NCI-H1417 (cell line): ENCODE results near the gene ARHGAP24.

Experiments used
- DNase-seq, 3 experiments: peaks; one replicate each; lab custom pipeline; 2025; lab: John Stamatoyannopoulos, UW

The ARHGAP24 gene

DNA sequence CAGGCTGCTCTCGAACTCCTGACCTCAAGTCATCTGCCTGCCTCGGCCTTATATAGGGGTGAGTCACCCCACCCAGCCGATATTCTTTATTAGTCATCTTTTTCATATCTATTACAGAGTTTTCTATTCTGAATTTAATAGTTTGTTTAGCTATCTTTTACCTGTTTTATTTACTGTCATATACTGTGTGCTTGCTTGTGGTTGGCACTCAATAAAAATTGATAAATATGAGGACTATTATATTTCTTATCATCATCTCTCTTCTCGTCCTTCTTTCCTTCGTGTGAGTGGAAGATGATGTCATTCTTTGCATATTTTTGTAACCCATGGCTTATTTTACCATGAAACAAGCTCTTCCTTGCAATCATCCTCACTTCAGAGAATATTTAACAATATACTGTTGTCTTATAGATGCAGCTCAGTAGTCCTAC lies 265.5 kb downstream of the ARHGAP24 start:
- DNase-seq = no peak

DNA sequence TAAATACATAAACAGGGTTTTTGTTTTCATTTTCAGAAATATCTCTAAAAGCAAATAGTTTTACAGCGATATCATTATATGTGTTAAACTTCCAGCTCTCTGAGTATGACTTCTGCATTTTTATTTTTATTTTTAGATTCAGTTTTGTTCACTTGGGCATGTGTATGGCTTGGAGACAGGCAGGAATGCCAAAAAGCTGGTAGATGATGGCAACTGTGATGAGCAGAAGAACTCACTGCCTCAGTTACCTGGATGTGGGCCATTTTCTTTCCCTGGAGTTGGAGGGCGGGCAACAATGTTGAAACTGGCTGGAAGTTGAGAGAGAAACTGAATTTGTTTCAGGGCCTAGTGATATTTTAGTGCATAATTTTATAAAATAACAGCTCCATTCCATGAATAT lies 266.4 kb downstream of the ARHGAP24 start:
- DNase-seq = no peak

DNA sequence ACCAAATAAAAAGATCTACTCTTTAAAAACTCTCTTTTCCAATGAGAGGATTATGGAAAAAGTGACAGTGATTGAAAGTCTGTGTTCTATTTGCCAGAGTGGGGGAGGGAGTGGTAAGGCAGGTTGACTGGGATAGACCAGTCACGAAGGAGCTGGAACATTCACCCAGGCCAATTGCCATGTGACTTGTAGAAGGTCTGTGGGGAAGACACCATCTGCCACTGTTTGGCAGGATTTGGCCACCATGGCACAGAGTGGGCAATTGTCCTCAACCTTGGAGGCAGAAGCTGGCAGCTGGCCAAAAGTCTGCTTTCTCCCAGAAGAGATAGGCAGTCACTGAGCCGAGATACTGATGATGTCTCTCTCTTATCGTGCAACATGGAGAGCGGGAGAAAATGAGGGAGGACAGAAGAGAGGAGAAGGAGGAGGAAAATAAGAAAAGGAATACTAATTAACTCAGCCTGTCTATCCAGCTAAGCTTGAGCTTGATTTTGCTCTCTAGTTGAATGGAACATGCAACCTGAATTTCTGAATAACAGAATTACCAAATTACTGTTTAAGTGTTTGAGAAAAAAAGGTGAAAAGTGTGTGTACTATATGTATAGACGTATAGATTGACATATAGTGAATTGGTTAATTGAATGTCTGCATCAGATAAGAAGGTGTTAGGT lies 267.1 kb downstream of the ARHGAP24 start:
- peak in 2 of 3 experiments; percentile 31 to 42 for DNase-seq

DNA sequence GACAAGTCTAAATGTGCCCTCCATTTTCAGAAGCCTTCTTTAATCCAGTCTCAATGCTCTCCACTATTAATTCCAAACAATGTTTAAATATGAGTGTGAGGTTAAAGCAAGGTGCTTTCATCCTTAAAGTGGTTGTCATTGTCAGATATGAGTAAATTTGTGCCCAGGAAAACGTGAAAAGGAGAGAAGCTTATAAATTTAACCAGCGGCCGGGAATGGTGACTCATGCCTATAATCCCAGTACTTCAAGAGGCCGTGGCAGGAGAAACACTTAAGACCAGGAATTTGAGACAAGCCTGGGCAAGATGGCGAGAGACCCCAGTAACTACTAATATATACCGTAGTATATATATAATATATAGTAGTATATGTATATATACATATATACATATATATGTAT lies 270.0 kb downstream of the ARHGAP24 start:
- peak in 2 of 3 experiments; percentile 14 to 24 for DNase-seq

DNA sequence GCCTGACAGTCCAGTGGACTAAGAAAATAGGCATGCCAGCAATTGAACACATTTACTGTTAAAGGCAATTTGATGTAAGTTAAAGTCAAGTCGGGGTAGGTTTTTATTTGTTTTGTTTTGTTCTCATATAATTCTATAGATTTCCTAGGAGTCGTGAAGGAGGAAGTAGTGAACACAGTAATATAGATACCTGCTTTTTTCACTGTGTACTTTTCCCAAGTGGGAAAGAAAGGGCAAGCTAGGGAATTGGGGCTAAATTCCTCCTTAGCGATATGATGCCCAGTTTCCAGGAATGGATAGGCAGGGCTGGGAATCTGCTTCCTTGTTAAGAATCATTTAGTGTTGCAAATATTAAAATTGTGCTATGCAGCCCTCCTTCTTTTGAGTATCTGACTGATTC lies 271.0 kb downstream of the ARHGAP24 start:
- DNase-seq = no peak

DNA sequence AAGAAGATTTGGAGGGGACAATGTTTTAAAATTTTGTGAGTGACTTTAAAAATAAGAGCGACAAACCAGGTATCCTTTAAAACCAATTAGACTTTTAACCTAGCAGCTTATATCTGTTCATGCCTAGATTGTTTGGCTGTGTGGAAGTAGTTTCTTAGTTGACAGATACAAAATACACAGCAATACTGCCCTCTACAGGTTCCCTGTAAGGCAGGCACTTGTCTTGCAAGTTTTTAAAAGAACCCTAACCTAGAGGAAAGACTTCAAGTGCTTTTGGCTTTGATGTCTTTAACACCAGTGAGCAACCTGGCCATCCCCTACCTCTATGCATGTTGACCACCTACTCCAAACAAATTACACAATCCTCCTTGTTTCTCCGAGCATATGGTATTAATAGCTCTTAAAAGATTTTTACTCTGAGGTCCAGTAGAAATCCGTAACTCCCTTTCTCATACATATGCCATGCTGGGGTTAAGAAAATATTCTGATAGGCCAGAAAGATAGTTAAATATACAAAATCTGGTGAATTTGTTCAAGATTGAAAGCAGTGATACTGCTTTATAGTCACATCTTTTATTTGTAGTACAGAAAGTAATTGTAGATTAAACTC lies 273.0 kb downstream of the ARHGAP24 start:
- peak; percentile 44 to 90 (median 85) for DNase-seq

DNA sequence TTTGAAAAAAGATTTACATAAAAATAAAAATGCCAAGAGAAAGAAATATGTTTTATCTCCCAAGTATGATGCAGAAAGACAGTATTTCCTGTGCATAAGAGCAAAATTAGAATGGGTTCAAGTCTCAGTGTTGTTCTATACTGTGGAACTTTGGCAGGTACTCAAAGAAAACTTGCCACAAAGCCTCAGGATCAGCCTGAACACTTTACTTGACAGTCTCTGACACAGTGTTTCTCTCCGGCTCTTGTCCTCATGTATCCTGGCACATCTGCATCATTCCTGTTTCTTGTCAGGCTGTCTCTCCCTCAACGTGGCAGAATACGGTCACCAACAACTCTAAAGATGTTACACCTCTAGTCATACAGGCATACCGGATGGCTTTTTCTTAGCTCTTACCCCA lies 273.7 kb downstream of the ARHGAP24 start:
- no peak for DNase-seq

DNA sequence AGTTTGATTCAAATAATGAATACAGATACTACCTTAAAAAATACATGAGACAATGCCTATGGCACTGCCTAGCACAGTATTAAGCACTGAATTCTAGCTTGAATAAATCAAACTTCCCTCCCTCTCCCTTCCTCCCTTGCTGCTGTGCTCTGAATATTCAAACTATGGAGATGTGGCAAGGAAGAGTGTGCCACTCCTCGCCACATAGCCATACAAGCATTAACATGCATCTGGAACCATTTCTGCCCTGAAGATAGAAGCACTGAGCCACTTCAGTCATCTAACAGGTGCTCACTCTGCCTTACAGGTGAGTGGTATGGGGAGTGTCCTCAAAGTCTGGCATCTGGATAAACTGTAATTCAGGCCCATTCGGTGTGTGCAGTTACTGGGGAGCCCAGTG lies 276.9 kb downstream of the ARHGAP24 start:
- DNase-seq = peak in 2 of 3 experiments; percentile 7 to 72

DNA sequence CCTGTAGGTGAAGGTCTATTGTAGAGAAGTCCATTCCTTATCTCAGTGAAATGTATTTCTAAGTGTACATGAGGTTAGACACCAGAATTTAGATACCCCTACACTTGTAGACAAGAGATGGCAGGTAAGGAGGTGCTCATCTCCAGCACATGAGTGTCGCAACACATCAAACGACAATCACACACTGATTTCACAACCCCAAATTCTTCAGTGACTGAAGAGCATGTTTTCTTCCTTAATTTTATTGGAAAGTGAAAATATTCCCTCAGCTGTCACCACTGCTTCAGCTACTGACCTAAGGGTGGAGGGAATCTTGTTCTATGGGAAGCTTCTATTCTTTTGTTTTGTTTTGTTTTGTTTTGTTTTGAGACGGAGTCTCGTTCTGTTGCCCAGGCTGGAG lies 280.3 kb downstream of the ARHGAP24 start:
- no peak for DNase-seq

DNA sequence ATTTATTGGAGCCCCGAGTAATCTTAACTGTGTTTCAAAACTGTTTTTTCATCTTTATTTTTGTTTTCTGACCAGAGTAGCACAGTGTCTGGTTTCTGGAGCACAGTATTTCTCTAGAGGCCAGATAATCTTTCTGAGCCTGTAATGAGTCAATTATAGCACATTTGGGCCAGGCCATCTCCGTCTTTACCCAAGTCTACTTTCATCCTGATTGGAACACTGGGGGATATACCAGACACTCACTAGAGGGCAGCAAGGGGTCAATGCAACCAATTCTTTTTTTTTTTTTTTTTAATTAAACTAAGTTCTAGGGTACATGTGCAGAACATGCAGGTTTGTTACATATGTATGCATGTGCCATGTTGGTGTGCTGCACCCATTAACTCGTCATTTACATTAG lies 282.0 kb downstream of the ARHGAP24 start:
- DNase-seq = peak in 2 of 3 experiments; percentile 8 to 59

DNA sequence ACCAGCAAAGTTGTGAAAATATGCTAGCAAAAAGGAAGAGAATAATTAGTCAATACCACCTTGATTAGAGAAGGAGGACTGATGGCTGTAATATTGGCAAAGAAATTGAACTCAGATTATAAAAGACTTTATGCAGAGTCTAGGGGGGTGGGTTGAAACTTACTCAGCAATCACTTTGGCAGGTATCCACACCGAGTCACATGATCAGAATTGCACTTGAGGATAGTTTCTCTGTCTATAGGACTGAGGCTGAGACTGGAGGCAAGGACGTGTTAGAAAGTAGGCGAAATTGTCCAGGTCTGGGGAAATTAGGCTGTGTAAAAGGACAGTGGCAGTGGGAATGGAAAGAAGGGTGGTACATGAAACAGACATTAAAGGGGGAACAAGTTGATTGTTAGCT lies 284.4 kb downstream of the ARHGAP24 start:
- no peak for DNase-seq

DNA sequence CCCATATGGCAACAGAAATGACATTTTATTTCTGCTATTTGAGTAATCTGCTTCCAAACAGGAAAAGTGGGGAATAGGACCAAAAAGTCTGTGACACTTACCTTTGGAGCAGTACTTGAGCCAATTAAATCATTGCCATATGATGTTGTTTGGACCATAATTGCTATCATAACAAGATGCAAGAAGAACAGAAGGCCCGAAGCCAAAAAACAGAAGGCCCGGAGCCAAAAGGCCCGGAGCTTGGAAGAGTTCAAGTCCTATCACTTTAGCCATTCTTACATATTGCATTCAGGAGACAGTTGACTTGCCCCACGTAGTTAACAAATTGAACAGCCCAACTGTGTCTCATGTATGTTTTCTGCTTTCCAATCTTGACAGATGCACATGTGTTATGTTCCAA lies 285.6 kb downstream of the ARHGAP24 start:
- DNase-seq = no peak

DNA sequence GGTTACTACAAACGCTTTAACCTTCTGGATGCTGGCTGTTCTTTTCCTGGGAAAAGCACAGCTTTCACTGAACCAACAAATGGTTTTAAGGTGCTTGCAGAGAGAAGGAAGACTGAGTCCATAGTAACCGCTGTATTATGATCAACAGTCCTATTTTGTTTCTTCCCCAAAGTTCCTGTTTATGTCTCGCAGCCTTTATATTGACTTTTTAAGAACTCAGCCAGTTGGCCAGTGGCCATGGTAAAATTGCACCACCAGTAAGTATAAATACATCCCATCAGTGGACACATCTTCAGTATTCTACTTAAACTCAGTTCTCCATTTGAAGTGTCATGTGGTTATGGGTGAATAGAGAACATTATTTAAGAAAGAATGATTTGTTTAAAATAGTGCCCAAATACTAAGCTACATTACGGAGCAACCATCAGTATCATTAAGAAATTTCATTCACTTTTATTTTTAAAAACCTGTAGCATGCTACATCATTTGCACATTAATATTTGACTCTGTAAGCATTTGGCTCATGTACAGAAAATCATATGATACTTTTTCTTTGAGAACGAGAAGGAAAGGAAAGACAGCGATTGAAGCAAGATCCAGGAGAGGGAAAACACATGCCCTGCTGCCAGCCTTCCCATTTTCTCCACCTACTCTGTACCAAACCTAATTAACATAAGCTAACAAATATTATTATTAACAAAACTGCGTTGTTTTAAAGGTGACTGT lies 287.0 kb downstream of the ARHGAP24 start:
- no peak for DNase-seq

DNA sequence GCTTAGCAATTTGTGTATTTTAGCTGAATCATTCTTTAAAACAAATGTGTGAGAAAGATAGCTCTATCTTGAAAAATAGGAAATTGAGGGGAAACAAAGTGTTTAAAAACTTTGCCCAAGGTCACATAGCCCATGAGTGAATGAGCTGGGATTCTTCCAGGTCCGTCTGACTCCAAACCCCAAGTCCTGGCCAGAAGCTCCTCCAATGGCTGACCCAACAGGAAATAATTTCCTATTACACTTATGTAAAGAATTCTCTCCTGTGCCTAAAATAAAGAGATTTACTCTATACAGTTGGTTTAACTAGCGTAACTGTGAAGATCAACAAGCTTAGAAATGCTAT lies 287.6 kb downstream of the ARHGAP24 start:
- no peak for DNase-seq

DNA sequence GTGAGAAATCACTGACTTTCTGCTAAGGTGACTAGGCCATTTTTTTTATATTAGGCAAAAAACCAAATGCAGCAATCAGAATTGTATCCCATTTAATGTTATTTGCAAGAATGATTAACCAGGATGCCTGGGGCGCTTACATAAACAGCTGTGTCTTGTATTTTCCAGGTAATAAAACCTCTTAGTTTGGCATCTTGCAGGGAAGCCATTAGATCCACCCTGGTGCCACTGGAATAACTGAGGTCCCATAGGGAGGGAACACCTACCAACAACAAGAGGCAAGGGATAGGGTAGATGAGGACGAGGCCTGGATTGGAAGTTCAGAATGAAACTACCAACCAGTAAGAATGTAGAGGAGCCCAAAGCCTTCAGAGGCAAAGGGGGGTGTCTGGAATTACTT lies 288.3 kb downstream of the ARHGAP24 start:
- DNase-seq = peak in 1 of 3 experiments; percentile 13

DNA sequence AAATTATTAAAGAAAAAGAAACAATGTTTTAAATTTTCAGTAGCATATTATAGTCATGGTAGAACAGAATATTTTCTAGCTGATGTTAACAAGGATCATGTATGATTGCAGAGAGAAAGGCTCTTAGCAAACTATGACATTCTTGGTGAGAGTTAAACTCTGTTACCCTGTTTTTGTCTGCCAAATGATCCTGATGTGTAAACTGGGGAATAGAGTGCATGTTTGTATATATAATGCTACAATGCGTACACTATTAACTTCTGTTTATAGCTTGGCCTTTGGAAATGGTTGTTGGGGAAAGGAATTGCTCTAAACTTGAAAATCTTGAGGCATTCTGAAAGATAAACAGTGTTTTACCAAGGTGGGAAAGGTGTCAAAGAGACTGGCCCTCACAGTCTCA lies 292.7 kb downstream of the ARHGAP24 start:
- DNase-seq = no peak

DNA sequence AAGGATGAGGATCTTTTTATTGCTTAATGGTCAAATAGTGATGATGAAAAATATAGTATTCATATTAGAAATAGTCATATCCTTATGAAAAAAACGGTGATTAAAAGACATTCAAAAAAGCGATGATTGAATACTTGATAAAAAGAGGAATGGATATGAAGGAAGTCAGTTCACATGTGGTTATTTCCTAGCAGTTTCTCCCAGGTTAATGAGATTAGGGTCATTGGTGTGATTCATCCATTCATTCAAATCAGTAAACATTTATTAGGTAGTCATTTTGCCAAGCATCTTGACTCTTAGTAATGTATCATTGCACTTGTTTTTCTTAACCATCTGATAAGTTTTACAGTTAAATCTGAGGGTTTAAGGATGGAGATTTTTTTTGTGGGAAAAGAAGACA lies 294.1 kb downstream of the ARHGAP24 start:
- DNase-seq = no peak

DNA sequence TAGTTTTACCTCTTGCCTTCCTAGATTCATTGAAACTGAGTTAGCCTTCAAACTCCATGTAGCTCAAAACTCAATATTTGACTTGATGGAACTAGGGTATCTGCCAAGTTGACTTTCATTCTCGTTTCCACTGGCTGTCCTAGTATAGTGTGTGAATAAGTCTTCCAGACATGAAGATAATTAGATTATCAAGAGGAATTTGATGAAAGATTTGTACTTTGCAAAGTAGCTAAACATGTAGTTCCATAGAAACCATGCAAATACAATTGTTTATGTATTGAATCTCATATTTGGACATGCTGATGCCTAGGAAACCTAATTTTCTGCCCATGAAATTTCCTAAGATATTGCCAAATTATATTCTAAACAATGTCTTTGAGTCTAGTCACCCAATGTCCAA lies 297.5 kb downstream of the ARHGAP24 start:
- no peak for DNase-seq

DNA sequence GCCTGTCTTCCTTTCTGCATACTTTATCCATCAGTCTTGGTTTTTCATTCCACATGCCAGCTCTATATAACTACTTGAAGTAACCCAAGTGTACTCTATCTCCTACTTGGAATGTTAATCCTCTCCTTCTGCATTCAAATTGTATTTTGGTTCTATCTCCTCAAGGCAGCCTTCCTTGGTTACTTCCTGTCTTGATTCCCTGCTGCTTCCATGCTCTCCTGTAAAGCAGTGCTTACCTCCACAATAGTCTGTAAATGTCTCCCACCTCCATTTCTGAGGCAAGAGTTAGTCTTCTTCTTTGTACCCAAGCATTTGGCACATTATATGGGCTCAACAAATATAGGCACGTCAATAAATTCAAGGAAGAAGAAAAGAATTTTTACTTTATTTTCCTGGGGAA lies 298.4 kb downstream of the ARHGAP24 start:
- no peak for DNase-seq

DNA sequence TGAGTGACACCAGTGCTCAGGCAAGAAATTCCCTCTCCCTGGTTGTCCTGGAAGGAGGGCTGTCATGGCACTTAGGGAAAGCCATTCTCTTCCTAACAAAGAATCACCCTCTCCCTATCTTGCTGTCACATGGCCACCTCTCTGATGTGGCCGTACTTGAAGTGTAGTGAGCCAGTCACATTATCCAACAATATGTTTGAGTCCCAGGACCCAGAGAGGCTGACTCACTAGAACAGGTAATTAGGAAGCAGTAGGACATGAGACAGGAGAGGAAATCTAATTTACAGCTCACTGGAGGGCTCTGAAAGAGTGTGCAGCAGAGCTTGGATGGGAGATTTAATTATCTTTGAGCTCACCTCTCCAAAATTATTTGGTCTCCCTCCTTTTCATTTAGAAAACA lies 299.1 kb downstream of the ARHGAP24 start:
- peak in 1 of 3 experiments; percentile 57 for DNase-seq

DNA sequence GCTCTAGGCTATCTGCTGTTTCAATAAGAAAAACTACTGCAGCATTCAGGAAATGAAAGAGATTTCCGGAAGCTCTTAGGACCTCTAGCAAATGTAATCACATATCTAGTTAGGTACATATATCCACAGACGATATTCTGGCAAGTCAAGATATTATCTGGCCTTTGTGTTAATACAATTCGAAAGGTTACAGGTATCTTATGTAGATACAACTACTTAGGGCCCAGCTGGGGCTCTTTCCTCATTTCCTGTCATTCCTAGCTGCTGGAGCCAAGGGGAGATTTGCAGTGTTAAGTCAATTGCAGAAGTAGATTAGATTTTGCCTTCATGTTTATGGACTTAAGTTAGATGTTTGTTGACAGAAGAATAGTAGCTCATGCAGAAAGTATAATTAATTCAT lies 299.5 kb downstream of the ARHGAP24 start:
- peak in 2 of 3 experiments; percentile 29 to 57 for DNase-seq

DNA sequence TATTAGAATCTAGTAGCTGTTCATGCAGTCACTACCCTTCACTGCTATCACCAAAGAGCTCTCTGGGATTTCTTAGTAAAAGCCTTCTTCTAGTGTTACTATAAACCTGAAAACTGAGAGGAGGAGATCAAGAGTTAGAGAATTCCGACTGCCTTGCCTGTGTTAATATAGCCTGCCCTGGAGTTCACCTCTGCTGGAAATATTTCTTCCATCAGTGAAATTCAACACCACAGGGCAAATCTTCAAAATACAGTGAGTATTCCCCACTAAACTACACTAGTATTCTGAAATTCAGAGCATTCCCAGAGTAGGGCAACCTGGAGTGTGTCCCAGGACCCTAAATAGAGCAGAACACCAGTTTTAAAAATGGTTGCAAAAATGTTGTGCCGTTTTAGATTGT lies 301.1 kb downstream of the ARHGAP24 start:
- no peak for DNase-seq

DNA sequence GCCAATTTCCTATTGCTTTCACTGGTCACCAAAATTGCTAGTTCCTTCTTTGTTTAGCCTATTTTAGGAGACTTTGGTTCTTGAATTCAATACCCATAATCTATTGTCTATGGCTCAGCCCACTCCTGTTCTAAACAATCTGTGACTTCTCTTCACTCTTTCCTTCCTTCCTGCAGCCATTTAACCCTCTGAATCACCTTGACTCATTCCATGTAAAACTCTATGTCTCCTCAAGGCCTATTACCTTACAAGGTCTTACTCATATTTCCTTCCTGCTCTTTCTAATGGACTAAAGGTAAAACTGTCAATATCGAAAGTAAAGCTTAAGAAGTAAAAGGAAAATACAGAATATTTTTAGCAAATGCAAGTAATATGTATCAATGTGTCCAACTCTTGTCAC lies 301.6 kb downstream of the ARHGAP24 start:
- no peak for DNase-seq
